OCI-LY1 (cell line): ENCODE data around the gene HCST.

Source experiments
- EZH2 ChIP-seq: fragments of 200-600 bp; sonication (generic), shearing (Covaris generic); IDR thresholded peaks from 2 replicates; pipeline ENCODE4 v1.8.0; 2017; ENCODE audit warnings: borderline replicate concordance, mixed run types, mild to moderate bottlenecking, antibody characterized with exemption, low read length, moderate library complexity, mixed read lengths
- TF ChIP-seq, protein P1 (sequence below): fragments of 200-600 bp; sonication (generic), shearing (Covaris generic); IDR thresholded peaks from 2 replicates; pipeline ENCODE4 v1.5.1; 2017; ENCODE audit warnings: mild to moderate bottlenecking, antibody characterized with exemption, low read length, moderate library complexity, mixed read lengths

DNA sequence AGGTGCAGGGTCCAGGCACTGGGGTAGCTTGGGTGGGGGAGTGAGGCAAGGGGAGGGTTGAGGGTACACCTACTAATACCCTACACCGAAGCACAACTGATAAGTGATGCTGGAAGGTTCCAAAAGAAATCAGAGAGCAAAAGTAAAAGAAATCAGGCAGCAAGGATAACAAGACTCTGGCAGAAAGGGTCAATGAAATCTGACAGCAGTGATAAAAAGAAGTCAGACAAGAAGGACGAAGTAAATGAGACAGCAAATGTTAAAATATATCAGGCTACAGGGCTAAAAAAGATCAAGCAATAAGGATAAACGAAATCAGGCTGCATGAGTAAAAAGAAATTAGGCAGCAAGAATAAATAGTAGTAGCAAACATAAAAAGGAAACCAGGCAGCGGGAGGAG lies 38.5 kb downstream of the HCST start:
- TF ChIP-seq, protein P1, sequence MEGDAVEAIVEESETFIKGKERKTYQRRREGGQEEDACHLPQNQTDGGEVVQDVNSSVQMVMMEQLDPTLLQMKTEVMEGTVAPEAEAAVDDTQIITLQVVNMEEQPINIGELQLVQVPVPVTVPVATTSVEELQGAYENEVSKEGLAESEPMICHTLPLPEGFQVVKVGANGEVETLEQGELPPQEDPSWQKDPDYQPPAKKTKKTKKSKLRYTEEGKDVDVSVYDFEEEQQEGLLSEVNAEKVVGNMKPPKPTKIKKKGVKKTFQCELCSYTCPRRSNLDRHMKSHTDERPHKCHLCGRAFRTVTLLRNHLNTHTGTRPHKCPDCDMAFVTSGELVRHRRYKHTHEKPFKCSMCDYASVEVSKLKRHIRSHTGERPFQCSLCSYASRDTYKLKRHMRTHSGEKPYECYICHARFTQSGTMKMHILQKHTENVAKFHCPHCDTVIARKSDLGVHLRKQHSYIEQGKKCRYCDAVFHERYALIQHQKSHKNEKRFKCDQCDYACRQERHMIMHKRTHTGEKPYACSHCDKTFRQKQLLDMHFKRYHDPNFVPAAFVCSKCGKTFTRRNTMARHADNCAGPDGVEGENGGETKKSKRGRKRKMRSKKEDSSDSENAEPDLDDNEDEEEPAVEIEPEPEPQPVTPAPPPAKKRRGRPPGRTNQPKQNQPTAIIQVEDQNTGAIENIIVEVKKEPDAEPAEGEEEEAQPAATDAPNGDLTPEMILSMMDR = no peak
- no peak for TF ChIP-seq EZH2
